Measurements from ENCODE around the gene GARNL3. TPM values are rescaled to one million over a fixed set of nuclear protein-coding genes. Genes with fewer than 3 reads are reported as not detected.

The GARNL3 gene
- total RNA-seq, 8 experiments from 2014 or later, result 1.0 to 21.8 (median 15.9) TPM

DNA sequence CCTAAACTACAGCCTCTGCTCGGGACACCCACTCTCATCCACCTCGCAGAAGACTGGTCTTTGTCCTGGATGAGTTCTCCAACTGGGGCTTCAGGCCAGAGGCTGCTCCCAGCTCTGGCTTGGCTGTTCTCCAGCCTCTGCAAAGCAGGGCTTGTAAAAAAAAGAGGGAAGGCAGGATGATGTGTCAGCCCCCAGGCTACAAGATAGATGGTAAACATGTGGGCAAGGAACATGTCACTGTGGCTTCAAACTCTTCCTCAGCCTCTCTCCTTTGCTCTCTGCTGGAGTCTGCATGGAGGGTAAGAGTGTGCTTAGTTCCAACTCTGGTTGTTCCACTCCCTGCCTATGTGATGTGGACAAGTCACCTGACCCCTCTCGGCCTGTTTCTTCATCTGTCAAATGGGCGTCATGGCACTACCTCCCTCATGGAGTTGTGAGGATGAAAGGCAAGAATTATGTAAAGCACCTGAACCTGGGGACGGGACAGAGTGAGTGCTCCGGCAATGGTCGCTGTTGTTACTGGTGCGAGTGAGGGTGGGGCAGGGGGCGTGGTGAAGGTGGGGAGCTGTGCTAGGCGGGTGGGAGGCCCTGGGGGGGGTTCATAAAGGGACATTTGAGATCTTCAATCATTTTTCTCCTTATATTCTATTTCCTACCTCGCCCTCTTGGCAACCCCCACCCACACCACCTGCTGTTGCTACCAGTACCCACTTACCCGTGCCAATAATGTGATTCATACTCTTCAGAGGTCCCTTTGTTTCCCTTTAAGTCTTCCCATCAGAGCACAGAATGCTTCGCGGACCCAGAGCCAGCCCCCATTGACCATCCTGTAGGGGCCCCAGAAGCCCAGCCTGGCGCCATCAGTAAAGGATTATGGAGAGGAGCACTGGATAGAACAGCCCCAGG is 152.8 kb downstream of the GARNL3 start:
- in situ Hi-C loops (cut with MboI; ENCODE audit: low pct_unique_long_range_greater_than_20kb in 2 of 9, low sequenced_read_pairs in 9 of 9, unreplicated experiment in 9 of 9), result loop anchor here in 1 of 9 experiments (10.0 kb wide), 1 partner anchor 203 kb away; no protein-coding TSS in a partner anchor
- peak in 6 of 8 experiments; percentile 12 to 56 (median 38) for ATAC-seq (replicated peaks in 6 of 8)
- H3K27ac ChIP-seq, result no peak overlapping the region

DNA sequence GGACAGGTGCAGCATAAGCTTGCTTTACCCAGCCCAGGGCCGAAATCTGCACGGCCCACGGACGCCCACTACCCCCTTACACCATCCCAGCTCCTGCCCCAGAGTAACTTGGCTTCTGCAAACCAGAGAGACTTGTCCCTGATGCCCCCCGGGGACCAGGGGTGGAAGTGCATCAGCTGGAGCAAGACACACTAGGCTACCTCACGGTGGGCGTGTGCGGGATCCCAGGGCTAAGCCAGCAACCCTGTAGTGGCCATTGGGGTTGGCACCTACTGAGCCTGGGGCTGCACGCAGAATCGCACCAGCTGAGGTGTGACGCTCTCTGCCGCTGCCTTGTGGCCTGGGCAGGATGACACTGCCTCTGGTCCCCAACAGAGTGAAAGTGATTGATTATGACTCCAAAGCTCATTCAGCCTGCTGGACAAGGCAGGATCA is 153.5 kb downstream of the GARNL3 start:
- Histone ChIP-seq H3K4me3 (no peak overlapping the region), H3K4me1 (replicated peaks in 1 of 2) (peaks cover 15 to 22% of the 10 kb centered on the region in 2 donors), H3K27ac (no peak overlapping the region)
- ATAC-seq (replicated peaks in 6 of 8), result peak in 7 of 8 experiments; percentile 21 to 64 (median 54)
- in situ Hi-C loops (cut with MboI; ENCODE audit: low pct_unique_long_range_greater_than_20kb in 2 of 9, low sequenced_read_pairs in 9 of 9, unreplicated experiment in 9 of 9), result loop anchor here in 1 of 9 experiments (10.0 kb wide), 1 partner anchor 203 kb away; no protein-coding TSS in a partner anchor
- WGBS, 10 experiments, result 20 to 76% (median 75%) methylated on average over 1 to 8 of the region's 12 CpGs; no CpG with 5 or more reads in 6 of the 10 experiments

More for the DNA sequence above, 152.8 kb downstream of the GARNL3 start:
- 25 to 100% (median 68%) methylated on average over 1 to 5 of the region's 15 CpGs; no CpG with 5 or more reads in 2 of the 10 experiments for WGBS, 10 experiments
- H3K4me3 ChIP-seq, result no peak overlapping the region
- peaks cover 9 to 15% of the 10 kb centered on the region in 2 donors for H3K4me1 ChIP-seq (replicated peaks in 1 of 2)

DNA sequence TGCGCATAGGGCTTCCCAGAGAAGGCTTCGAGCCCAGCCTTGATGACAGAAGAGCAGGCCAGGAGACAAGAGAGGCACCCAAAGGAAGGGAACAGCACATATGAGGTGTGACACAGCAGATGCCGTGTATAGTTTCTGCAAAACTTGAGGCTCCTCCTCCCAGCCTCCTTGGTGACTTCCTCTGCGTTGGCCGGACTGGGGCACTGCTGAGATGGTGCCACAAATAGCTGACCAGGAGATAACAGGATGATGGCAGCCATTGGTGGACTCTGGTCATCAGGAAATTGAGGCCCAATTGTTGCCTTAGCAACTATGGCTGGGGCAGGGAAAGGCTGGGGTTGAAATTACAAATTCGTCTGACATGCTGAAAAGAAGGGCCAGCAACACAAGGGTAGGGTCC is 154.8 kb downstream of the GARNL3 start:
- Histone ChIP-seq H3K4me3 (no peak overlapping the region), H3K27ac (no peak overlapping the region)

DNA sequence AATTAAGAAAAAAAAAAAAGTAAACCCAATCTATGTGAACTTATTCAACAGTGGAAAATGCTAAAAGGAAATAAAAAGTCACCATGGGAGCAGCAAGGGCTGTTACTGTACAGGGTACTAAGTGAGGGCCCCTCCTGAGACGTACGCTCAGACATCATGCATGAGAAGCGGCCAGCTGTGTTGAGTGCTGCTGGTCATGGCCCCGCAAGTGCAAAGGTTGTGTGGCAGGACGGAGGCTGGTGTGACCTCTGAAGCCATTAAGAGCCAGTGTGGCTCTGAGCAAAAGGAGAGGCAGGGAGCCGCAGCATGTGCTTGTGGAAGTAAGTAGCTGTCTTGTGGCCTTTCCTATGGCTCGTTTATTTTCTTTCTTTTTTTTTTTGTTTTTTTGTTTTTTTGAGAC is 156.5 kb downstream of the GARNL3 start:
- WGBS, 10 experiments, result 79 to 100% (median 89%) methylated on average over 4 to 7 of the region's 7 CpGs; no CpG with 5 or more reads in 5 of the 10 experiments
- Histone ChIP-seq H3K4me1 (replicated peaks in 1 of 2) (peaks cover 23 to 31% of the 10 kb centered on the region in 2 donors), H3K27ac (no peak overlapping the region), H3K4me3 (no peak overlapping the region)
- ATAC-seq (replicated peaks in 6 of 8), result no peak
- in situ Hi-C loops (cut with MboI; ENCODE audit: low pct_unique_long_range_greater_than_20kb in 2 of 9, low sequenced_read_pairs in 9 of 9, unreplicated experiment in 9 of 9), result no loop called here

More for the DNA sequence above, 154.8 kb downstream of the GARNL3 start:
- H3K4me1 ChIP-seq (replicated peaks in 1 of 2), result peaks cover 15 to 22% of the 10 kb centered on the region in 2 donors
- WGBS, 10 experiments, result 50 to 100% (median 71%) methylated on average over 1 to 4 of the region's 6 CpGs; no CpG with 5 or more reads in 6 of the 10 experiments
- ATAC-seq (replicated peaks in 6 of 8), result peak in 2 of 8 experiments; percentile 6 to 30
- in situ Hi-C loops (cut with MboI; ENCODE audit: low pct_unique_long_range_greater_than_20kb in 2 of 9, low sequenced_read_pairs in 9 of 9, unreplicated experiment in 9 of 9), result loop anchor here in 1 of 9 experiments (10.0 kb wide), 1 partner anchor 205 kb away; no protein-coding TSS in a partner anchor

DNA sequence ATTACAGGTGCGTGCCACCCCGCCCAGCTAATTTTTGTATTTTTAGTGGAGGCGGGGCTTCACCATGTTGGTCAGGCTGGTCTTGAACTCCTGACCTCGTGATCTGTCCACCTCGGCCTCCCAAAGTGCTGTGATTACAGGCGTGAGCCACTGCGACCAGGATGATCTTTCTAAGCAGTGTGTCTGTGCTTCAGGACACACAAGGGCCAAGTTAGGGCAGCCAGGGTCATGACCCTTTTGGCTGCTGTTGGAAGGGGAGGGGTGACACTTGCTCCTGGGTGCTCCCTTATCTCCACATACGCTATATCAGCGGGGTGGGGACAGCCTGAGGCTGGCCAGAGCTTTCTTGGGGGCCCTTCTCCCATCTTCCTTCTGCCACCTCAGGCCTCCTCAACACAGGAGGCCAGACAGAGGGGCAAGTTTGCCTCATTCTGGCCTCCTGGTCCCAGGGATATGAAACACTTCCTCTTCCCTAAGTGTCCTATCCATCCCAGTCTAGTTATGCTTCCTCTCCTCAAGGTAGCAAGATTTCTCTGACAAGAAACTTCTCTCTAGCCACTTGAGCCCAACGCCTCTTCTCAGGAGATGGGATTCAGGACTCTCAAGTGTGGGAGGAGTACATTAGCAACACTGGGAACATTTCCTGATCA is 157.7 kb downstream of the GARNL3 start:
- no peak overlapping the region for H3K27ac ChIP-seq
- in situ Hi-C loops (cut with MboI; ENCODE audit: low pct_unique_long_range_greater_than_20kb in 2 of 9, low sequenced_read_pairs in 9 of 9, unreplicated experiment in 9 of 9), result no loop called here
- WGBS, 10 experiments, result 80 to 100% methylated on average over 1 to 5 of the region's 10 CpGs; no CpG with 5 or more reads in 8 of the 10 experiments
- no peak for ATAC-seq (replicated peaks in 6 of 8)
- peak overlapping the region in 3 of 5 donors; percentile 82 for H3K4me3 ChIP-seq
- H3K4me1 ChIP-seq (replicated peaks in 1 of 2), result peaks cover 24 to 31% of the 10 kb centered on the region in 2 donors

DNA sequence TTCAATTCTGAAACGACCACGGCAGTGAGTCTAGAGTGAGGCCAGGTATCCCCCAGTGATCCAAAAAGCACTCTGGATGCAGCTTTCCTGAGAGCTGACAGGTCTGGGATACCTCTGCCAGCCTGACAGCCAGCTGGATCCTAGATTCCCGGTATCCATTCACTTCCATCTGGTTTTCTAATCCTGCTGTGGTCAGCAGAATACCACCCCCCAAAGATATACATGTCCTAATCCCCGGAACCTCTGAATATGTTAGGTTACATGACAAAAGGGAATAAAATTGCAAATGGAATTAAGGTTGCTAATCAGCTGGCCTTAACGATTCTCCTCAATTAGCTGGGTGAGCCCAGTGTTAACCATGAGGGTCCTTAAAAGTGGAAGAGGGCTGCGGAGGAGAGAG is 158.2 kb downstream of the GARNL3 start:
- no peak for ATAC-seq (replicated peaks in 6 of 8)
- whole genome bisulfite sequencing, 10 experiments, result 0 to 70% (median 19%) methylated on average over 1 to 5 of the region's 6 CpGs; no CpG with 5 or more reads in 2 of the 10 experiments
- Histone ChIP-seq H3K4me1 (replicated peaks in 1 of 2) (peaks cover 24 to 31% of the 10 kb centered on the region in 2 donors), H3K27ac (no peak overlapping the region), H3K4me3 (peak overlapping the region; percentile 52 to 82 (median 82))
- in situ Hi-C loops (cut with MboI; ENCODE audit: low pct_unique_long_range_greater_than_20kb in 2 of 9, low sequenced_read_pairs in 9 of 9, unreplicated experiment in 9 of 9), result no loop called here

DNA sequence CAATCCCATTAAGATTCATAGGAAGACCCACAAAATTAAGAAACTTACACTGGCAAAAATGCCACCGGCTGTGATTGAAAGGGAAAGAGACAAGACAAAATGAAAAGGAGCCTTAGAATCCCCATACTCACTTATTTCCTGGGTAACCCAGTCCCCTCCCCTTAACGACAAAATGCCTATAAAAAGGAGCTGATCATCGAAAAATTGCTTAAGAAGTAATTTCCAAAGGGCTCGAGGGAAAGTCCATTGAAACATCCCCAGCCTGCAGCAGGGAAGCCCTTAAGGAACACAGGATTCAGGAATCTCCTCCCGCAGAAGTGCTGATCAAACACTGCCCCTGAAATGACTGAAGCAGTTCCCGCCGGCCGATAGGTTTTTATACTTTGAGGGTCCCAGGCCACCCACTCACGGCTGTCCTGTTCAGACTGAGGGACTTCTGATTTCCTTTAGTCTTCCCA is 158.9 kb downstream of the GARNL3 start:
- Histone ChIP-seq H3K4me3 (peak overlapping the region; percentile 52 to 82 (median 82)), H3K27ac (peak overlapping the region; percentile 94 to 97), H3K4me1 (replicated peaks in 1 of 2) (peaks cover 22 to 26% of the 10 kb centered on the region in 2 donors)
- in situ Hi-C loops (cut with MboI; ENCODE audit: low pct_unique_long_range_greater_than_20kb in 2 of 9, low sequenced_read_pairs in 9 of 9, unreplicated experiment in 9 of 9), result no loop called here
- WGBS, 10 experiments, result 0 to 6% (median 0%) methylated on average over 1 to 5 of the region's 9 CpGs; no CpG with 5 or more reads in 3 of the 10 experiments
- peak in 3 of 8 experiments; percentile 1 to 40 (median 3) for ATAC-seq (replicated peaks in 6 of 8)

DNA sequence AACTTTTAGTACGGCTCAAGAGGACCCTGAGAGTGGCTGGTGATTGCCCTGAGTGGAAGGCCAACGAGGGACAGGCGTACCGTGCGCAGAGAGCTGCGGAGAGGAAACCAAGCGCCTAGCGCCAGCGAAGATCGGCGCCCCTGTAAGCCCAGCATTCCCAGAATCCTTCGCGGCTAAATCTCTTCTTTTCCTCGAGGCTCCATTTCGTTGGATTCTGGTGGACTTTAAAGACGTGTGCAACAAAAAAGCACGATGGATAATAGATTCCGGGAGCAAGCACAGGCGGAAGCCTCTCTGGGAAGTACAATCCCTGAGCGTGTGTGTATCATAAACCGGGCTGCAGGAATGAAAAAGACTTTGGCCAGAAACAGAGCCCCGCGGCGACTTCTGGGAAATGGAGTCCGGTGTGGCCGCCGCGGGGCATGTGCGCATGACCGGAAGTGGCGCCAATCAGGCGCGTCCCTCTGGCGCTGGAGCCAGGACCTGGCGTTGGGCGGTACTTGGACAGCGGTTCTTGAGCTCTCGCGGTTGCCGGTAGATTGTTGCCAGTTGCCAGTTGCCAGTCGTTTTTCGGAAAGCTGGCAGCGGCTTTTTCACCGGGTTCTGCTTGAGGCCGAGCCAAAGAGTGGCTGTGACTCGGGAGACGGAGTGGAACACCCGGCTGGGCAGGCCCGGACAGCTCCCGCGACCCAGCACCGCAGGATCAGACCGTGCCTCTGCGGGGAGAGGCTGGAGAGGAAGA is 159.5 kb downstream of the GARNL3 start, which contains the start of gene ZNF79:
ZNF79 (plus strand) TSS at position 449 of the 742 bp plus-strand sequence. CDS start 406 bp downstream, outside the sequence.
- peak; percentile 88 to 96 (median 94) for ATAC-seq (replicated peaks in 6 of 8)
- in situ Hi-C loops (cut with MboI; ENCODE audit: low pct_unique_long_range_greater_than_20kb in 2 of 9, low sequenced_read_pairs in 9 of 9, unreplicated experiment in 9 of 9), result no loop called here
- 0 to 2% (median 1%) methylated on average over 7 to 27 of the region's 54 CpGs; no CpG with 5 or more reads in 2 of the 10 experiments for WGBS, 10 experiments
- peak within 1 kb of the TSS; percentile 52 to 82 (median 82) for H3K4me3 ChIP-seq
- H3K4me1 ChIP-seq (replicated peaks in 1 of 2), result peaks cover 20 to 21% of the 10 kb centered on the region in 2 donors
- H3K27ac ChIP-seq, result peak within 1 kb of the TSS; percentile 94 to 97

DNA sequence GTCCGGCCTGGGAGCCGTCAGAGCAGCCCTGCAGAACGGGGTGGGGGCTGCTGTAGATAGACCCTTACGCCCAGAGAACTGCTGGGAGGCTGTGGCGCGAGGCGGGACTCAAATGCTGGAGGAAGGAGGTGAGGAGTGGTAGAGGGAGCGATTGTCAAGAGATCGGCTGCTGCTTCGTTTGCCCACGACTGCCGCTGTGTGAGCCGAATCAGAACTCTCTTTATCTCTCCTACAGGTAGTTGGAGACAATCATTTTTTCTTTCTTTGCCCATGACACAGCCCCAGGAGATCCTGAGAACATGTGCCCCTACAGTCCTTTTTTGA is 160.1 kb downstream of the GARNL3 start:
- WGBS, 10 experiments, result 0 to 5% (median 0%) methylated on average over 1 to 13 of the region's 13 CpGs; no CpG with 5 or more reads in 5 of the 10 experiments
- Histone ChIP-seq H3K4me1 (replicated peaks in 1 of 2) (peaks cover 20 to 21% of the 10 kb centered on the region in 2 donors), H3K27ac (peak overlapping the region; percentile 94 to 97), H3K4me3 (peak overlapping the region; percentile 52 to 82 (median 82))
- ATAC-seq (replicated peaks in 6 of 8), result peak in 2 of 8 experiments; percentile 40 to 52
- in situ Hi-C loops (cut with MboI; ENCODE audit: low pct_unique_long_range_greater_than_20kb in 2 of 9, low sequenced_read_pairs in 9 of 9, unreplicated experiment in 9 of 9), result no loop called here

DNA sequence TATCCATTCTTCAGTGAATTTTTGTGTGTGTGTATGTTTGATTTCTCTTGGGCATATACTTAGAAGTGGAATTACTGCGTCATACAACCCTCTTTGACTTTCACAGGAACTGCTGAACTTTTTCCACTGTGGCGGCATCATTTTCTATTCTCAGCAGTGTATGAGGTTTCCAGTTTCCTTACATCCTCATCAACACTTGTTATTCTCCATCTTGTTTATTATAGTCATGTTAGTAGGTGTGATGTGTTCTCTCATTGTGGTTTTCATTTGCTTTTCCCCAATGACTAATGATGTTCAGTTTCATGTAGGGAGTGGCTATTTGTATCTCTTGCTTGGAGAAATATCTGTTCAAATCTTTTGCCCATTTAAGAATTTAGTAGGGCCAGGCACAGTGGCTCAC is 162.2 kb downstream of the GARNL3 start:
- no peak for ATAC-seq (replicated peaks in 6 of 8)
- no peak overlapping the region for H3K4me3 ChIP-seq
- in situ Hi-C loops (cut with MboI; ENCODE audit: low pct_unique_long_range_greater_than_20kb in 2 of 9, low sequenced_read_pairs in 9 of 9, unreplicated experiment in 9 of 9), result no loop called here
- WGBS, 10 experiments, result 86 to 100% (median 98%) methylated on average over 1 to 2 of the region's 2 CpGs; no CpG with 5 or more reads in 4 of the 10 experiments
- H3K4me1 ChIP-seq (replicated peaks in 1 of 2), result peaks cover 20 to 21% of the 10 kb centered on the region in 2 donors
- H3K27ac ChIP-seq, result no peak overlapping the region

DNA sequence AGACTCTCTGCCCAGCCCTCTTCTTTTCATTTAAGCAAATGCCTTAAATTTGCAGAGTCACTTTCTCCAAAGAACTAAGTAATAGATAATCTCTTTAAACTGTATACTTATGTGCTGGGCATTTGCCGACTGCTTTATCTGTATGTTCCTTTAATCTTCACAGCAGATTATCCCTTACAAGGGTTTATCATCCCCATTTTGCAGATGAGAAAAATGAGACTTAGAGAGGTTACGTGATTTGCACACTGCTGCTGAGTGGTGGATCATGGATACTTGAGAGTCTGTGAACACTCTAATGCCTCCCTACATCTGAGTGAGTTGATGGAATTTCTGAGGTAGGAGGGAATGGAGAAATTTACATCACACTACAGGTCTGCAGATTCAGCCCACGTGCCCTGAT is 163.8 kb downstream of the GARNL3 start:
- Histone ChIP-seq H3K4me1 (replicated peaks in 1 of 2) (peaks cover 8 to 12% of the 10 kb centered on the region in 2 donors), H3K27ac (no peak overlapping the region), H3K4me3 (no peak overlapping the region)
- ATAC-seq (replicated peaks in 6 of 8), result no peak
- in situ Hi-C loops (cut with MboI; ENCODE audit: low pct_unique_long_range_greater_than_20kb in 2 of 9, low sequenced_read_pairs in 9 of 9, unreplicated experiment in 9 of 9), result no loop called here
- WGBS, 10 experiments, result 61 to 100% (median 100%) methylated on average over 1 to 3 of the region's 3 CpGs; no CpG with 5 or more reads in 1 of the 10 experiments

DNA sequence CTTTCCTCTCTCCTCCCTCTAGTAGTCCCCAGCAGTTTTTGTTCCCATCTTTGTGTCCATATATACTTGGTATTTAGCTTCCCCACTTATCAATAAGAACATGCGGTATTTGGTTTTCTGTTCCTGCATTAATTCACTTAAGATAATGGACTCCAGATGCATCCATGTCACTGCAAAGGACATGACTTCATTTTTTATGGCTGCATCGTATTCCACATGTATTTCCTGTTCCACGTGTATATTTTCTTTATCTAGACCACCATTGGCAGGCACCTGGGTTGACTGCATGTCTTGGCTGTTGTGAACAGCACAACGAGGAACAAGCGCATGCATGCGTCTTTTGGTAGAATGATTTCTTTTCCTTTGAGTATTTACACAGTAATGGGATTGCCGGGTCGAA is 165.8 kb downstream of the GARNL3 start:
- no peak overlapping the region for H3K27ac ChIP-seq
- H3K4me3 ChIP-seq, result no peak overlapping the region
- in situ Hi-C loops (cut with MboI; ENCODE audit: low pct_unique_long_range_greater_than_20kb in 2 of 9, low sequenced_read_pairs in 9 of 9, unreplicated experiment in 9 of 9), result no loop called here
- ATAC-seq (replicated peaks in 6 of 8), result no peak
- peaks cover 4 to 8% of the 10 kb centered on the region in 2 donors for H3K4me1 ChIP-seq (replicated peaks in 1 of 2)
- 83 to 100% (median 96%) methylated on average over 2 to 8 of the region's 8 CpGs; no CpG with 5 or more reads in 1 of the 10 experiments for WGBS, 10 experiments
